NB4 (cell line): ENCODE results near the gene RAB11FIP3.

Source experiments
- CTCF ChIP-seq: IDR thresholded peaks from one replicate; pipeline ENCODE4 v1.5.1; 2012; ENCODE audit warnings: low read depth, low read length
- MYC ChIP-seq: IDR thresholded peaks from 2 replicates; pipeline ENCODE4 v1.6.1; 2011; ENCODE audit warnings: low read depth, low read length
- POLR2A ChIP-seq: IDR thresholded peaks from 2 replicates; pipeline ENCODE4 v1.6.1; 2011; ENCODE audit warnings: mild to moderate bottlenecking; ENCODE audit not compliant: insufficient read length; ENCODE audit errors: extremely low read depth

DNA sequence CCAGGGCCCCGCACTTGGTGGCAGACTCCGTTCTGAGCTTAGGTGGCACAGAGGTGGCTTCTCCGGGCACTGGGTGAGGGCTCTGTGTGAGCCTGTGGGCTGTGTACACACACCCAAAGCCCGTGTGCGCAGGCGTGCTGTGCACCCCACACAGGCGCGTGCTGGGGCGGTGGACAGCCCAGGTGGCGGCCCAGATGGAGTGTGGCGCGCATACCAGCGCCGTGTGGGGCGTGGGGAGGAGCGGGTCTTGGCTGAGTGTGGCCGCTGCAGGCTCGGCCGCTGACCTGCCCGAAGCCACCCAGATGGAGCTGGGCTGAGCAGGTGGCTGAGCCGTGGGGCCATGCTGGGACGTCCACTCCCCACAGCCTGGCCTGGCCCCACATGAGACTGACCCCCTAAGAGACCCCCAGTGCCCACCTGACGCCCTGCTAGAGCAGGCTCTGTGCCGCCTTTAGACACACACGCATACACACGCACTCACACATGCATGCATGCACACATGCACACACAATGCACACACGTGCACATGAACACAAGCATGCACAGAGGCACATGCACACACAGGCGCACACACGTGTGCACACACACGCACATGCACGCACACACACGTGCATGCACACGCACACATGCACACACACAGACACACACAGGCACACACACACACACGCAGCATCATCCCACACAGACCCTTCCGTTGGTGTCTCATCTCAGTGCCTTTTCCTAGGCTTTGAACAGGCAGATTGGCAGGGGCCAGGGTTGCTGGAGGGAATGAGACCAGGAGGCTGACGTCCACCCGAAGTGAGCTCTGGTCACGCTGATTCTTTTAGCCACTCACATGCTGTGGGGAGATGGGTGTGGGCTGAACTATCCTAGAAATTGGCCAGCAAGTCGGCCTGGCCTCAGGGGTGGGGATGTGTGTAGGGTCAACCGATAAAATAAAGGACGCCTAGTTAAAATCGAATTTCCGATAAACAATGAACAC, 136.8 kb downstream of the RAB11FIP3 start:
- no peak for TF ChIP-seq CTCF
- TF ChIP-seq POLR2A: no peak
- no peak for TF ChIP-seq MYC
